T-helper 2 cell treated with Interferon-gamma antibody and Interleukin-4, amounts not matched to agents 100 ng/mL and 5 ng/mL, for 36 hours (primary cell): ENCODE measurements around the gene MOCS2. TPM values are rescaled to one million over a fixed set of nuclear protein-coding genes. Genes with fewer than 3 reads are reported as not detected.

Source experiments
- intact Hi-C: fragments of 100-400 bp; cut with micrococcal nuclease; formaldehyde crosslinking; loops from one replicate; pipeline ENCODE4 v1.15.1; 2023
- total RNA-seq: library from RNA; stranded (reverse); gene quantifications from 2 replicates; pipeline ENCODE4 v1.2.3, GENCODE V29; 2022

Gene MOCS2
- total RNA-seq, 1 donor from 2014 or later, result 22.0 TPM

DNA sequence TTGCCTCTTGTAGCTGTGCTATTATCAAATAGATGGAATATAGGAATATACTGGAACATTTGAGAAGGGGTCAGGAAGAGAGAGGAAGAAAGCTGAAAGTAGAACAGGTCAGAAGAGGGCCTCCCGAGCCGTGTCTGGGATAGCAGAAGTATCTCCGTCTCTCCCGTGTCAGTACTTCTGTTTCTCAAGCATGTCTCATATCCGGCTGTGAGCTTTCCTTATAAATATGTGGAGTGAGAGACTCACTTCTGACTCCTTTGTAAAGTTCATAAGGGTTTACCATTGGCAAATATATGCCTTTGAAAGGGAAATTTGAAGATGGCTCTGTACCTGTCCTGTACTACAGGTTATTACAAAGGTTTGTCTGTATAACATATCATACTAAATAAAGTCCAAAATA lies 50.3 kb downstream of the MOCS2 start:
- intact Hi-C loops, result no loop called here

DNA sequence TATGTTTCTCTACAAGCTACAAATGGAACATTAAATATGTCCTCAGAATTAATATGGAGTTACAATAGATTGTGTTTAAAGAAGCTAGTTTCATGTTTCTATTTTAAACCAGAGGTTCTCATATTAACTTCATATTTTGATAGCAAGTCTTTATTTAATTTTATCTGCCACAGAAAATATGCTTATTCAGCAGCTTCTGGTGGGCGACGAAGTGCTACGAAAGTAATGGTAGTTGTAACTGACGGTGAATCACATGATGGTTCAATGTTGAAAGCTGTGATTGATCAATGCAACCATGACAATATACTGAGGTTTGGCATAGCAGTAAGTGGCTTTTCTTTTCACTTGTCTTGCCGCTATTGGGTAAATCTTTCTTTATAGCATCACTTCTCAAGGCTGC lies 54.2 kb downstream of the MOCS2 start:
- intact Hi-C loops, result no loop called here

DNA sequence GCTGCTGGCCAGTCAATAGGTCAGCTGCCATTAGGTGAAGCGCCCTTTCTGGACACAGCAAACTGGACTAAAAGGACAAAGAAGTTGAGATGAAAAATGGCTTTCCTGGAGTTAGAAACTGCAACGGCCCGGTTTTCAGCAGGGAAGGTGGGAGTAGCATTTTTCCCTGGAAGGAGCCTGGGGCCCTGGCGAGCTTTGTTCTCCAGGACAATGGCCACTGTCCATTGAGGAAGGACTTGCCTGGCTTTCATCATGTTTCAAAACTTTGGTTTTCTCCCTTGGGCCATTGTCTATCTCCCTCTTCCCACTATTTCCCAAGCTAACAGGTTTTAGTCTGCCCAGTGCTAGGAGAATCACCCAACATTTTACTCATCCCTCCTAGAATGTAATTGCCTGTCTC lies 56.2 kb downstream of the MOCS2 start:
- intact Hi-C loops, result no loop called here

DNA sequence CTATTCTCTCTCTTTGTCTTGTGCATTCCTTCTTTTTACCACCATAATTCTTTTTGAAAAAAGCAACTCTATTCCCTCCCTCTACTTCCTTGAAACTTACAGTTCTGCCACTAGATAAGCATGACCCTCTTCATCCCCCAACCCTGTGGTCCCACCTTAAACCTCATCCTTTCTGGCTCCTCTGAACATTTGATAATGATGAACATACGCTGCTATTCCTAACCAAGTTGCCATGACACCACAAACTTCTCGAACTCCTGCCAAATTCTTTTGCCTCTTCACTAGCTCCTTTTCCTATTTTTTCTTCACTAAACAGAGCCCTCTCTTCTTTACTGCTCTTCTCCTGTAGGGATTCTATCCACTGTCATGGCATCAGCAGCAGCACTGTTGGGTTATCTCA lies 57.1 kb downstream of the MOCS2 start:
- intact Hi-C loops, result no loop called here

DNA sequence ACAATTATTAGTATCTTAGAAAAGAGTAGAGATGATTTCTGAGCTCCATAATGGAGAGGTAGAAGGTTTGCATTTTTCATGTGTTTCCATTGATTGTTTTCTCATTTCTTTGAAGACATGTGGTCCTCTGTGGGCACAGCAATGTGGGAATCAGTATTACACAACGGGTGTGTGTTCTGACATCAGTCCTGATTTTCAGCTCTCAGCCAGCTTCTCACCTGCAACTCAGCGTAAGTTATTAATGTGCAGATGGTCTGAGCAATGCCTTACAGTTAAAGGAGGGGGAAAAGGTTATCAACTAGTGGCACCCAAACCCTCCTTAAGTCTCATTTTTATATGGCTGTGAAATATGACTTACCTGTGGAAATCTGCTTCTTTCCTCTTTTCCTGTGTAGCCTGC lies 61.3 kb downstream of the MOCS2 start:
- intact Hi-C loops, result no loop called here

Other genes starting within 250 kb of the MOCS2 start
- gene ITGA2, start 120.4 kb downstream of the MOCS2 start, total RNA-seq, result 5.4 and 6.5 TPM in 2 replicates